Measurements from ENCODE around the gene COL18A1.
A peak's percentile ranks its signal among the peaks of the same experiment; 100 is the strongest.
"Not testable (repeated sequence)": the region's sequence is repeated elsewhere in the genome, so short reads cannot be mapped to it uniquely, and the experiment has no call there.

COL18A1 gene

GRCh38 chr21:45429221-45430175 lies 24.5 kb downstream of the COL18A1 start:
- no peak for DNase-seq

- DNase-seq = no peak
Observed at GRCh38 chr21:45430521-45431501, 25.8 kb downstream of the COL18A1 start.

- no peak for DNase-seq
Observed at GRCh38 chr21:45431781-45432572, 27.0 kb downstream of the COL18A1 start.

GRCh38 chr21:45432575-45433255 lies 27.8 kb downstream of the COL18A1 start:
- no peak for DNase-seq

GRCh38 chr21:45433301-45433700 lies 28.3 kb downstream of the COL18A1 start:
- no peak for DNase-seq

- no peak for DNase-seq
Observed at GRCh38 chr21:45433911-45434644, 29.1 kb downstream of the COL18A1 start.

GRCh38 chr21:45434645-45435217 lies 29.8 kb downstream of the COL18A1 start:
- DNase-seq = no peak

- DNase-seq = no peak
Observed at GRCh38 chr21:45435405-45435981, 30.5 kb downstream of the COL18A1 start.

- no peak for DNase-seq
Observed at GRCh38 chr21:45436351-45437065, 31.5 kb downstream of the COL18A1 start.

GRCh38 chr21:45437844-45438243 lies 32.9 kb downstream of the COL18A1 start:
- not testable (repeated sequence) for DNase-seq

GRCh38 chr21:45438391-45439145 lies 33.6 kb downstream of the COL18A1 start:
- no peak for DNase-seq

GRCh38 chr21:45439161-45439872 lies 34.4 kb downstream of the COL18A1 start:
- peak; percentile 91 for DNase-seq

GRCh38 chr21:45439901-45440461 lies 35.0 kb downstream of the COL18A1 start:
- no peak for DNase-seq

- DNase-seq = no peak
Observed at GRCh38 chr21:45440736-45441350, 35.9 kb downstream of the COL18A1 start.

GRCh38 chr21:45441431-45442255 lies 36.7 kb downstream of the COL18A1 start:
- no peak for DNase-seq

- DNase-seq = no peak
Observed at GRCh38 chr21:45442276-45442675, 37.3 kb downstream of the COL18A1 start.
